GM19238 (cell line): ENCODE results near the gene FOXP1.

Source experiments
- DNase-seq: peaks from one replicate; pipeline ENCODE4 v3.0.0; 2011; ENCODE audit warnings: low spot score; ENCODE audit not compliant: insufficient read length

The FOXP1 gene

GRCh38 chr3:71189480-71189879 lies 394.0 kb downstream of the FOXP1 start:
- no peak for DNase-seq

GRCh38 chr3:71187715-71188114 lies 395.8 kb downstream of the FOXP1 start:
- DNase-seq: no peak

GRCh38 chr3:71186801-71187200 lies 396.7 kb downstream of the FOXP1 start:
- DNase-seq: no peak

GRCh38 chr3:71185733-71186455 lies 397.6 kb downstream of the FOXP1 start:
- DNase-seq: no peak

GRCh38 chr3:71184252-71184651 lies 399.3 kb downstream of the FOXP1 start:
- DNase-seq: no peak

GRCh38 chr3:71183549-71183948 lies 400.0 kb downstream of the FOXP1 start:
- DNase-seq: no peak

GRCh38 chr3:71180524-71180923 lies 403.0 kb downstream of the FOXP1 start:
- DNase-seq: no peak

GRCh38 chr3:71177375-71177774 lies 406.2 kb downstream of the FOXP1 start:
- DNase-seq: no peak

- no peak for DNase-seq
Measured at GRCh38 chr3:71176366-71176765, 407.2 kb downstream of the FOXP1 start.

- DNase-seq: no peak
Measured at GRCh38 chr3:71175691-71176365, 407.7 kb downstream of the FOXP1 start.

- no peak for DNase-seq
Measured at GRCh38 chr3:71172951-71173350, 410.6 kb downstream of the FOXP1 start.

- DNase-seq: no peak
Measured at GRCh38 chr3:71172189-71172588, 411.3 kb downstream of the FOXP1 start.

- DNase-seq: no peak
Measured at GRCh38 chr3:71171247-71171646, 412.3 kb downstream of the FOXP1 start.

- no peak for DNase-seq
Measured at GRCh38 chr3:71168880-71169411, 414.6 kb downstream of the FOXP1 start.

GRCh38 chr3:71168121-71168721 lies 415.3 kb downstream of the FOXP1 start:
- no peak for DNase-seq

GRCh38 chr3:71166339-71167240 lies 416.9 kb downstream of the FOXP1 start:
- DNase-seq: no peak

- DNase-seq: no peak
Measured at GRCh38 chr3:71164881-71165280, 418.6 kb downstream of the FOXP1 start.

GRCh38 chr3:71163198-71163918 lies 420.2 kb downstream of the FOXP1 start:
- no peak for DNase-seq

- DNase-seq: no peak
Measured at GRCh38 chr3:71162221-71162620, 421.3 kb downstream of the FOXP1 start.

- no peak for DNase-seq
Measured at GRCh38 chr3:71160785-71161546, 422.6 kb downstream of the FOXP1 start.
